K562 (cell line): Measurements from ENCODE around the gene STON2. TPM values are rescaled to one million over a fixed set of nuclear protein-coding genes. Genes with fewer than 3 reads are reported as not detected.

Experiments
- BMI1 ChIP-seq: fragments of 150-350 bp; IDR thresholded peaks from 2 replicates; pipeline ENCODE4 v1.6.1; 2014; ENCODE audit warnings: low read length
- ELF4 ChIP-seq: fragments of 450-650 bp; formaldehyde crosslinking; IDR thresholded peaks from 2 replicates; pipeline ENCODE4 v1.4.0; 2022; ENCODE audit warnings: missing genetic modification characterization
- ESRRB ChIP-seq: fragments of 250-450 bp; sonication (Bioruptor Pico); IDR thresholded peaks from 2 replicates; pipeline ENCODE4 v1.5.0; 2020; ENCODE audit warnings: mild to moderate bottlenecking, moderate library complexity, borderline replicate concordance
- EWSR1 ChIP-seq: fragments of 450-650 bp; IDR thresholded peaks from 2 replicates; pipeline ENCODE4 v1.6.1; 2018; ENCODE audit warnings: borderline replicate concordance, mild to moderate bottlenecking, low read depth, moderate library complexity; ENCODE audit not compliant: partially characterized antibody
- FOXJ2 ChIP-seq: fragments of 200-800 bp; sonication (Bioruptor generic); IDR thresholded peaks from 2 replicates; pipeline ENCODE4 v1.6.1; 2016; ENCODE audit warnings: missing genetic modification characterization, missing compliant biosample characterization
- HMG20A ChIP-seq: fragments of 450-650 bp; formaldehyde crosslinking; conservative IDR thresholded peaks from 2 replicates; pipeline ENCODE4 v1.4.0; 2020; ENCODE audit warnings: mild to moderate bottlenecking, mixed read lengths
- LARP7 ChIP-seq: fragments of 450-650 bp; IDR thresholded peaks from 2 replicates; pipeline ENCODE4 v1.6.1; 2016
- MAFF ChIP-seq: IDR thresholded peaks from 2 replicates; pipeline ENCODE4 v1.6.1; 2012; ENCODE audit warnings: low read length, improper control_type of control experiment
- NBN ChIP-seq: fragments of 450-650 bp; IDR thresholded peaks from 2 replicates; pipeline ENCODE4 v1.6.1; 2016; ENCODE audit warnings: low read depth, mild to moderate bottlenecking
- NR4A1 ChIP-seq, 2 experiments: fragments of 250-450 bp in 1 of 2; fragments of 450-650 bp in 1 of 2; sonication (Bioruptor Pico) in 1 of 2; IDR thresholded peaks; 2 replicates each; pipeline versions ENCODE4 v1.4.0 to v1.6.1; 2016 to 2020; ENCODE audit warnings: mild to moderate bottlenecking in 2 of 2, missing compliant biosample characterization in 1 of 2, missing genetic modification characterization in 1 of 2, moderate library complexity in 1 of 2
- OTX1 ChIP-seq: fragments of 450-650 bp; formaldehyde crosslinking; IDR thresholded peaks from 2 replicates; pipeline ENCODE4 v1.4.0; 2022; ENCODE audit warnings: mild to moderate bottlenecking
- PCBP1 ChIP-seq: fragments of 200-400 bp; formaldehyde crosslinking; IDR thresholded peaks from 2 replicates; pipeline ENCODE4 v1.6.1; 2018; ENCODE audit warnings: mild to moderate bottlenecking, low read depth, low read length; ENCODE audit not compliant: poor library complexity, severe bottlenecking
- PRMT5 ChIP-seq: sonication (generic); formaldehyde crosslinking; IDR thresholded peaks from 2 replicates; pipeline ENCODE4 v1.5.0; 2020; ENCODE audit warnings: missing genetic modification reagents
- RB1 ChIP-seq: fragments of 450-650 bp; IDR thresholded peaks from 2 replicates; pipeline ENCODE4 v1.6.1; 2017; ENCODE audit warnings: low read depth, mild to moderate bottlenecking
- RBM14 ChIP-seq: fragments of 200-400 bp; formaldehyde crosslinking; IDR thresholded peaks from 2 replicates; pipeline ENCODE4 v1.6.1; 2018; ENCODE audit warnings: low read depth, mild to moderate bottlenecking, low read length, moderate library complexity, borderline replicate concordance; ENCODE audit not compliant: insufficient read depth
- RCOR1 ChIP-seq, 2 experiments: IDR thresholded peaks; 2 replicates each; pipeline ENCODE4 v1.6.1; 2012; ENCODE audit warnings: low read depth in 2 of 2, low read length in 2 of 2, borderline replicate concordance in 1 of 2, improper control_type of control experiment in 1 of 2
- SMARCA4 ChIP-seq: fragments of 450-650 bp; IDR thresholded peaks from 2 replicates; pipeline ENCODE4 v1.6.1; 2016
- SRSF3 ChIP-seq: fragments of 200-400 bp; formaldehyde crosslinking; IDR thresholded peaks from 2 replicates; pipeline ENCODE4 v1.6.1; 2016; ENCODE audit warnings: mild to moderate bottlenecking, low read length, moderate library complexity; ENCODE audit not compliant: insufficient read depth
- TBL1XR1 ChIP-seq, 2 experiments: IDR thresholded peaks; 2 replicates each; pipeline ENCODE4 v1.6.1; 2012; ENCODE audit warnings: improper control_type of control experiment in 2 of 2, low read length in 2 of 2, mild to moderate bottlenecking in 1 of 2
- ZBED1 ChIP-seq: IDR thresholded peaks from 2 replicates; pipeline ENCODE4 v1.6.1; 2014
- ZNF224 ChIP-seq: sonication (generic); formaldehyde crosslinking; IDR thresholded peaks from 2 replicates; pipeline ENCODE4 v1.8.0; 2022; ENCODE audit warnings: mild to moderate bottlenecking, missing genetic modification reagents
- ZNF347 ChIP-seq: fragments of 450-650 bp; formaldehyde crosslinking; IDR thresholded peaks from 2 replicates; pipeline ENCODE4 v1.4.0; 2020; ENCODE audit warnings: low read depth, mild to moderate bottlenecking, moderate library complexity
- ZNF584 ChIP-seq: fragments of 200-800 bp; sonication (Bioruptor generic); IDR thresholded peaks from 2 replicates; pipeline ENCODE4 v1.6.1; 2016; ENCODE audit warnings: low read depth, mild to moderate bottlenecking, missing genetic modification characterization, missing compliant biosample characterization
- polyA plus RNA-seq, 8 experiments: library from polyadenylated mRNA; depleted of rRNA in 4 of 8; stranded (reverse) in 5 of 8; unstranded in 3 of 8; fragments of >200 nt; fragmentation: Nextera tagmentation in 2 of 8; fragmentation: Illumina TruSeq in 1 of 8; extraction: Ambion mirVana in 2 of 8; extraction: Trizol in 1 of 8; gene quantifications; 2 replicates each; pipeline versions ENCODE4 v1.2.1 to v1.2.3, GENCODE V29; 2011 to 2014; ENCODE audit warnings: inconsistent platforms in 1 of 8, missing spikeins in 1 of 8
- total RNA-seq, 7 experiments: library from RNA; depleted of rRNA in 6 of 7; stranded (reverse); fragments of >200 nt in 6 of 7; fragmentation: Illumina TruSeq in 2 of 7; extraction: Trizol in 2 of 7; gene quantifications; 2 replicates each; pipeline versions ENCODE4 v1.2.1 to v1.2.3, GENCODE V29; 2011 to 2021; ENCODE audit warnings: low replicate concordance in 1 of 7
- TF ChIP-seq, protein P1 (sequence below): fragments of 250-450 bp; sonication (Bioruptor Pico); IDR thresholded peaks from 2 replicates; pipeline ENCODE4 v1.5.0; 2021
- TF ChIP-seq, protein P2 (sequence below), 2 experiments: fragments of 450-650 bp in 1 of 2; sonication (generic) in 1 of 2; formaldehyde crosslinking in 1 of 2; IDR thresholded peaks in 1 of 2; conservative IDR thresholded peaks in 1 of 2; 2 replicates each; pipeline versions ENCODE4 v1.6.1 to v1.8.1; 2016 to 2023; ENCODE audit warnings: mild to moderate bottlenecking in 2 of 2, moderate library complexity in 2 of 2, inconsistent platforms in 1 of 2, missing genetic modification reagents in 1 of 2
- TF ChIP-seq, protein P3 (sequence below): IDR thresholded peaks from 2 replicates; pipeline ENCODE4 v1.6.1; 2011; ENCODE audit not compliant: insufficient read length; ENCODE audit errors: extremely low read depth
- TF ChIP-seq, protein P4 (sequence below): sonication (generic); formaldehyde crosslinking; IDR thresholded peaks from 2 replicates; pipeline ENCODE4 v1.8.0; 2022; ENCODE audit warnings: mild to moderate bottlenecking, low read depth, missing genetic modification reagents

Gene STON2
- total and polyA plus RNA-seq, 9 of the 15 experiments (the other 6 are each of a cell fraction or from before 2014, with no cell fraction given) = 7.8 to 99.3 (median 53.5) TPM

DNA sequence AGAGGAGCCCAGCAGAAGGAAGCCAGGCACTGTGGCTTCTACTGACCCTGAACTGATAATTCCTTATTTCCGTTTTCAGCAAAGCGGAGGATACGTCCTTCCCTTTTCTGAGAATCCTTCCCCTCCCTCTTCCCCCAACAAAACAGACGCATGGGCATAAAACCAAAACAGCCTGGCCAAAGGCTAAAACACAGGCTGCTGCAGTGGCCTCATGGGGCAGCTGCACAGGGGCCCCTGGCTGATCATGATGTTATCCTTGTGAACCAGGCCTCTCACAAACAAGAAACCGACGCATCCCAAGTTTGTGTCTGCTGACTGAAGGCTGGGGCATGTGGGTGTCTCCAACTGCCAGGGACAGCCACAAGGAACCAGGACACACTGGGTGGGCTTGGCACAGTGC lies 23.4 kb upstream of the STON2 start (continued):
- TF ChIP-seq RCOR1 (IDR thresholded peaks at IDR 0.05; ENCODE audit: borderline replicate concordance in 1 of 2, low read depth in 2 of 2, low read length in 2 of 2) = peak in 1 of 2 experiments; percentile 46; a peak in 1 of 4 replicates
- TF ChIP-seq NBN = 0 out of 2 replicates have a peak, but pooled peaks have one; percentile 19
- no peak for TF ChIP-seq ZNF584 (CRISPR knock-in tag)
- no peak for TF ChIP-seq ZBED1
- TF ChIP-seq RB1 = no peak
- TF ChIP-seq LARP7 = no peak
- TF ChIP-seq TBL1XR1 (IDR thresholded peaks at IDR 0.05; ENCODE audit: low read length in 2 of 2) = peak; percentile 31 to 75; a peak in 3 of 4 replicates
- TF ChIP-seq ELF4 (CRISPR knock-in tag) = no peak
- TF ChIP-seq PCBP1 = no peak
- TF ChIP-seq RBM14 = no peak
- TF ChIP-seq BMI1 = no peak
- no peak for TF ChIP-seq EWSR1
- TF ChIP-seq, protein P1, sequence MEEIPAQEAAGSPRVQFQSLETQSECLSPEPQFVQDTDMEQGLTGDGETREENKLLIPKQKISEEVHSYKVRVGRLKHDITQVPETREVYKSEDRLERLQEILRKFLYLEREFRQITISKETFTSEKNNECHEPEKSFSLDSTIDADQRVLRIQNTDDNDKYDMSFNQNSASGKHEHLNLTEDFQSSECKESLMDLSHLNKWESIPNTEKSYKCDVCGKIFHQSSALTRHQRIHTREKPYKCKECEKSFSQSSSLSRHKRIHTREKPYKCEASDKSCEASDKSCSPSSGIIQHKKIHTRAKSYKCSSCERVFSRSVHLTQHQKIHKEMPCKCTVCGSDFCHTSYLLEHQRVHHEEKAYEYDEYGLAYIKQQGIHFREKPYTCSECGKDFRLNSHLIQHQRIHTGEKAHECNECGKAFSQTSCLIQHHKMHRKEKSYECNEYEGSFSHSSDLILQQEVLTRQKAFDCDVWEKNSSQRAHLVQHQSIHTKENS = no peak
- TF ChIP-seq, protein P2, sequence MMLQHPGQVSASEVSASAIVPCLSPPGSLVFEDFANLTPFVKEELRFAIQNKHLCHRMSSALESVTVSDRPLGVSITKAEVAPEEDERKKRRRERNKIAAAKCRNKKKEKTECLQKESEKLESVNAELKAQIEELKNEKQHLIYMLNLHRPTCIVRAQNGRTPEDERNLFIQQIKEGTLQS (IDR thresholded peaks at IDR 0.05) = no peak
- TF ChIP-seq, protein P2 (CRISPR knock-in tag; conservative IDR thresholded peaks at IDR 0.05) = no peak
- TF ChIP-seq OTX1 (CRISPR knock-in tag) = no peak
- no peak for TF ChIP-seq MAFF
- no peak for TF ChIP-seq ZNF347 (CRISPR knock-in tag)
- no peak for TF ChIP-seq FOXJ2 (tag)
- TF ChIP-seq, protein P3, sequence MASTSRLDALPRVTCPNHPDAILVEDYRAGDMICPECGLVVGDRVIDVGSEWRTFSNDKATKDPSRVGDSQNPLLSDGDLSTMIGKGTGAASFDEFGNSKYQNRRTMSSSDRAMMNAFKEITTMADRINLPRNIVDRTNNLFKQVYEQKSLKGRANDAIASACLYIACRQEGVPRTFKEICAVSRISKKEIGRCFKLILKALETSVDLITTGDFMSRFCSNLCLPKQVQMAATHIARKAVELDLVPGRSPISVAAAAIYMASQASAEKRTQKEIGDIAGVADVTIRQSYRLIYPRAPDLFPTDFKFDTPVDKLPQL = no peak
- TF ChIP-seq, protein P4, sequence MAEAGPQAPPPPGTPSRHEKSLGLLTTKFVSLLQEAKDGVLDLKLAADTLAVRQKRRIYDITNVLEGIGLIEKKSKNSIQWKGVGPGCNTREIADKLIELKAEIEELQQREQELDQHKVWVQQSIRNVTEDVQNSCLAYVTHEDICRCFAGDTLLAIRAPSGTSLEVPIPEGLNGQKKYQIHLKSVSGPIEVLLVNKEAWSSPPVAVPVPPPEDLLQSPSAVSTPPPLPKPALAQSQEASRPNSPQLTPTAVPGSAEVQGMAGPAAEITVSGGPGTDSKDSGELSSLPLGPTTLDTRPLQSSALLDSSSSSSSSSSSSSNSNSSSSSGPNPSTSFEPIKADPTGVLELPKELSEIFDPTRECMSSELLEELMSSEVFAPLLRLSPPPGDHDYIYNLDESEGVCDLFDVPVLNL (CRISPR knock-in tag) = no peak
- TF ChIP-seq SRSF3 = no peak
- TF ChIP-seq ESRRB (CRISPR knock-in tag) = no peak
- TF ChIP-seq HMG20A = no peak
- peak; percentile 56 for TF ChIP-seq SMARCA4
- TF ChIP-seq NR4A1 (CRISPR knock-in tag; IDR thresholded peaks at IDR 0.05) = no peak
- 0 out of 2 replicates have a peak, but pooled peaks have one; percentile 28 for TF ChIP-seq NR4A1 (tag; IDR thresholded peaks at IDR 0.05)
- TF ChIP-seq PRMT5 = no peak
- TF ChIP-seq ZNF224 (CRISPR knock-in tag) = no peak
